ENCODE measurements around the gene TTLL3. TPM values are rescaled to one million over a fixed set of nuclear protein-coding genes. Genes with fewer than 3 reads are reported as not detected.

The TTLL3 gene
- total RNA-seq, 1 donor from 2014 or later: 37.3 TPM

DNA sequence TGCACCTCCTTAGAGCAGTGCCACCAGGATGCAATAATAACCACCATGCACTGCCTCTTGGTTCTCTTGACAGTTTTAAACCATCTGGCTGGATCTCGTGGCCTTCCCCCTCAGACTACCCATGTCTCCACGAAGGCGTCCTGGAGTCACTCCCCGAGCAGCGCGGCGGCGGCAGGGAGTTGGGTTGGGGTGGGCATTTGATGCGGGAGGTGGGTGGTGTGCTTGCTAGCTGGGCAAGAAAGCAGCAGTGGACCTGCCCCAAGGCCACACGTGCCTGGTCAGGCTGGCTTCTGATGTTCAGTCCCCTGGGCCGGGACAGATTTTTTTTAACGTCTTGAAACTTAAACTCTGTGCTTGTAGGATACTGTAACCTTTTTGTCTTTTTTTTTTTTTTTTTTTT, 3.9 kb upstream of the TTLL3 start:
- no peak overlapping the region for H3K4me3 ChIP-seq
- no peak for DNase-seq
- intact Hi-C loops (cut with DNase I): no loop called here
- H3K4me1 ChIP-seq: peaks cover 13% of the 10 kb centered on the region
- H3K27ac ChIP-seq: no peak overlapping the region
- no peaks in the 10 kb centered on the region for H3K27me3 ChIP-seq
- ATAC-seq: no peak
- H3K9me3 ChIP-seq: no peaks in the 10 kb centered on the region
- H3K36me3 ChIP-seq: peaks cover 62% of the 10 kb centered on the region
- TF ChIP-seq CTCF (IDR thresholded peaks at IDR 0.05): no peak

- Histone ChIP-seq H3K4me3 (no peak overlapping the region), H3K27me3 (no peaks in the 10 kb centered on the region), H3K27ac (no peak overlapping the region), H3K4me1 (peaks cover 13% of the 10 kb centered on the region), H3K9me3 (no peaks in the 10 kb centered on the region), H3K36me3 (peaks cover 54% of the 10 kb centered on the region)
- TF ChIP-seq CTCF (IDR thresholded peaks at IDR 0.05): no peak
- ATAC-seq: no peak
- intact Hi-C loops (cut with DNase I): no loop called here
- DNase-seq: no peak
These were observed 3.1 kb upstream of the TTLL3 start for GRCh38 chr3:9806688-9807589.

- ATAC-seq: no peak
- H3K27me3 ChIP-seq: no peaks in the 10 kb centered on the region
- H3K4me1 ChIP-seq: peaks cover 13% of the 10 kb centered on the region
- H3K36me3 ChIP-seq: peaks cover 46% of the 10 kb centered on the region
- H3K9me3 ChIP-seq: no peaks in the 10 kb centered on the region
- H3K4me3 ChIP-seq: no peak overlapping the region
- intact Hi-C loops (cut with DNase I): no loop called here
- DNase-seq: no peak
- H3K27ac ChIP-seq: no peak overlapping the region
- no peak for TF ChIP-seq CTCF (IDR thresholded peaks at IDR 0.05)
These were observed 2.1 kb upstream of the TTLL3 start for GRCh38 chr3:9807981-9808344.

GRCh38 chr3:9808345-9809037, 1.6 kb upstream of the TTLL3 start:
- H3K27ac ChIP-seq: peak overlapping the region; percentile 94
- ATAC-seq: no peak

GRCh38 chr3:9809239-9809614, 835 bp upstream of the TTLL3 start:
- intact Hi-C loops (cut with DNase I): no loop called here
- H3K27me3 ChIP-seq: no peaks in the 10 kb centered on the region
- H3K36me3 ChIP-seq: peaks cover 33% of the 10 kb centered on the region
- H3K9me3 ChIP-seq: no peaks in the 10 kb centered on the region
- ATAC-seq (peak; percentile 41), DNase-seq (no peak)
- peaks cover 13% of the 10 kb centered on the region for H3K4me1 ChIP-seq
- no peak for TF ChIP-seq CTCF (IDR thresholded peaks at IDR 0.05)
- peak overlapping the region; percentile 94 for H3K27ac ChIP-seq
- H3K4me3 ChIP-seq: peak overlapping the region; percentile 75

More at GRCh38 chr3:9808345-9809037, 1.6 kb upstream of the TTLL3 start:
- Histone ChIP-seq H3K36me3 (peaks cover 41% of the 10 kb centered on the region), H3K27me3 (no peaks in the 10 kb centered on the region), H3K4me1 (peaks cover 13% of the 10 kb centered on the region), H3K9me3 (no peaks in the 10 kb centered on the region), H3K4me3 (no peak overlapping the region)
- DNase-seq: no peak
- peak; percentile 20 for TF ChIP-seq CTCF (IDR thresholded peaks at IDR 0.05)
- intact Hi-C loops (cut with DNase I): no loop called here

Data from upper lobe of right lung (tissue), 1 donor.